NCI-H748 (cell line): ENCODE measurements around the gene PIGU.

ENCODE experiments used
- DNase-seq: peaks from one replicate; lab custom pipeline; 2025; ENCODE audit not compliant: unreplicated experiment; lab: John Stamatoyannopoulos, UW

Gene PIGU

GRCh38 chr20:34579979-34580940 is 96.6 kb downstream of the PIGU start:
- DNase-seq: no peak

- peak; percentile 13 for DNase-seq
These were observed 97.5 kb downstream of the PIGU start for GRCh38 chr20:34579191-34579978.

- no peak for DNase-seq
These were observed 98.4 kb downstream of the PIGU start for GRCh38 chr20:34578521-34578920.

DNA sequence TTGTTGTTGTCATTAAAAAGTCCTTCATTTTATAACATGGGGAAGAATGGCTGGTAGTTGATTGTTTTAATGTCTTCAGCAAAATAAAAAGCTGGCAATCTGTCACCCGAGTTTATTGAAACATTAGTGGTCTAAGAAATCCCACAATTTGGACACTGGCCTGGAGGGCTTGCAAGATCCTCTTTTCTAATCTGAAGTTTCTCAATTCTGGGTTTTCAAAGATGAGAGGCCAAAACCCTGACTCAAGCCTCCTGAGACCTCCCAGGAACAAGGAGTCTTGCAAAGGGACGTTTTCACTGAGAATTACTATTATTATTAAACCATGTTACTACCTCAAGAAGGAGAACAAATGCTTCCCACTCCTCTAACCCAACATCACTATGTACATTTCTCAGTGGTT is 98.9 kb downstream of the PIGU start:
- no peak for DNase-seq

- DNase-seq: no peak
These were observed 99.8 kb downstream of the PIGU start for GRCh38 chr20:34577061-34577460.

GRCh38 chr20:34575756-34576155 is 101.1 kb downstream of the PIGU start:
- no peak for DNase-seq

DNA sequence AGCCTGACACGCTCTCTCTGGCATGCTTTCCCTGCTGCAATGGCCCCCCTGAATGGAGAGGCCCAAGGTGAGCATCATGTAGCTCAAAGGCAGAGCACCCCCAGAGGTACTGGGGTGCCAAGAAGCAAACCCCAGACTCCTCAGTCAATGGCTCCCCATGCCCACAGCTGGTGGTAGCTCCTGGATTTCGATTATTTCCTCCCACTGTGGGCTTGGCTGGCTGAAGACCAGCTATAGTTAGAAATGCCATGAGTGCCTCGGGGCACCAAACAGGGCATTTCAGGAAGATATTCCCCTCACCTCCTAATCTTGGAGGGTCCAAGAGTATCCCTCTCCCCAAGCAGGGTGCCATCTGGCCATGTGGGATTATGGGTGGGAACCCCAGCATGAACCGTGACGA is 101.6 kb downstream of the PIGU start:
- DNase-seq: no peak

GRCh38 chr20:34574861-34575260 is 102.0 kb downstream of the PIGU start:
- DNase-seq: no peak

GRCh38 chr20:34574426-34574825 is 102.5 kb downstream of the PIGU start:
- no peak for DNase-seq

DNA sequence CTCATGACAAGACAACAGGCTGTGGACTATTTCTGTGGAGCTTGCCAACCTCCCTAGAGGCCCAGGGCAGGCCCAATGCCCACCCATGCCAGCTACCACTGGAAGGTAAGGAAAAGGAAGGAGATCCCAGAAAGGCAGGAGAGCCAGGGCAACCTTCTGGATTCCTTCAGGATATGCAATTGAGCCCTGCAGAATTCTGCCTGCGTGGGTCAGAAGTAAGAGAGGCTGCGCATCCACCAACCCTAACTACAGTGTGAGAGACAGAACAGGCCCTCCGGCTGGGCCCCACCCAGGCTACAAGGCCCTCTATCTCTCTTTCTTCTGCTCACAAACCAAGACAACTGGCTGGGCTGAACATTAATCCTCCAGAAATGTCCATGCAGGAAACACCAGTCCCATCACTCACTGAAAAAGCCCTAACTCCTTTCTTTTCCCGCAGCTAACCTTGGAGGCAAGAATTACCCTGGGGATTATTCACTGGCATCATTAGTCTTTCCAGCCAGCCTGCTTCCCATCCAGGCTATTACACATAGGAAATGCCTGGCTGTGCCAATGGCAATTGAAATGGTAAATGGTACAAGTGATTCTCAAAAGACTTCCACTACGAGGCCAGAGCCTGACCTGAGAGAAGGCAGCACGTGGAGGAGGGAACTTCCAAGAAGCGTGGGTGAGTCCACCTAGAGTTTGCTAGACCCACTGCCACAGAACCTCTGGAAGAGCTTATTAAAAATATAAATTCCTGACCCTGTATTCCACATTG is 103.2 kb downstream of the PIGU start:
- no peak for DNase-seq

GRCh38 chr20:34571753-34572152 is 105.1 kb downstream of the PIGU start:
- no peak for DNase-seq

DNA sequence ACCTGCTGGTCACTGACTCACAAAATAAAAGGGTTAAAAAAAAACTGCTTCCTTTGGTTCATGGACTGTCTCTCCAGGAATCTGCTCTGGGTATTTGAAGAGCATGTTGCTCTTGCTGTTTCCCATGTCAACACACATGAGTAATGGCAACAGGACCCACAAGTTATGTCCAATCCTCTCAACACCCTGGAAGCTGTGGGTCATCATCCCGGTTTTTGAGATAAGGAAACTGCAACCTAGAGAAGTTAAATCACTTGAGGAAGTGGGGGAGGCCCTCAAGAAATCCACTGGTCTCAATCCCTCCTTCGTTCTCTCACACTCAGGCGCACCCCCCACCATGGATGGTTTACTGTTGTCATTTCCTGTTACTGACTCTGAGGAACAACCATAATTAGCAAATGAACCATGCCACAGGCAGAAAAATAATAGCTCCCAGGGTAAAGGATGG is 106.0 kb downstream of the PIGU start:
- DNase-seq: no peak

DNA sequence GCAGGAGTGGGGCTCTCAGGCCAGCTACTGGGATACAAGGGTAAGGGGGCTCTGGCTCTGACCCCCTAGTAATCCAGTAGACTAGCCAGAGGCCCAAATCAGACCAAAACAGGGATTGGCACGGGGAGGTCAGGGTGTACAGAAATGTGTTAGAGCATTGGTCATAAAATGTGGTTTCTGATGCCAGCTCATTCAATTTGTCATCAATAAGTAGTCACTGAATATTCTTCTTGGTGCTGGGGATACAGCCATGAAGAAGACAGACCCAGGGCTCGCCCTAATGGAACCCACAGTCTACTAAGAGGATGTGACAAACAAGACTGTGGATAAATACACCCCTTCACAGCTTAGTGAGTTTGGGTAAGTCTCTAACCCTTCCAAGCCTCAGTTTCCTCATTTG is 107.3 kb downstream of the PIGU start:
- DNase-seq: no peak

GRCh38 chr20:34567892-34568865 is 108.7 kb downstream of the PIGU start:
- no peak for DNase-seq

- no peak for DNase-seq
These were observed 109.7 kb downstream of the PIGU start for GRCh38 chr20:34566978-34567891.

- no peak for DNase-seq
These were observed 112.1 kb downstream of the PIGU start for GRCh38 chr20:34564833-34565232.

GRCh38 chr20:34562641-34563040 is 114.3 kb downstream of the PIGU start:
- DNase-seq: peak; percentile 36

- DNase-seq: no peak
These were observed 115.2 kb downstream of the PIGU start for GRCh38 chr20:34561661-34562060.

DNA sequence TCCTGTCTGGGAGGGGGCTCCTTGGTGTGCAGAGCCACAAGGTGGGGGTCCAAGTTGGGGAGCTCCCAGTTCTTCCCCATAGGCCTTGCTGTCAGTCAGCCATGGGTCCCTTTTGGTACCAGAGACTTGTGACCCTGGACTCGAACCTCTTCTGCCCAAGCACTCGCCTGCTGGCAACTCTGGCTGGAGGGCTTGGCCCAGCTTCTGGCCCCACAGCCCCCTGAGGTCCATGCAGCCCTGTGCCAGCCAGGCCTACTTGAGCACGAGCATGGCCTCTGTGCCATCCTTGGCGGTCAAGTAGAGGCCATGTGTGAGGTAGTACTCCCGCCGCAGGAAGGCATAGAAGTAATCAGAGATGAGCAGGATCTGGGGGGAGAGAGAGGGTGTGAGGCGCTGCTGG is 116.3 kb downstream of the PIGU start:
- DNase-seq: no peak
